Measurements from ENCODE around the gene SLC25A13. TPM values are rescaled to one million over a fixed set of nuclear protein-coding genes. Genes with fewer than 3 reads are reported as not detected.

The SLC25A13 gene
- total and polyA plus RNA-seq, 2 of the 4 experiments (the other 2 are of a cell fraction) = 7.4 to 11.7 TPM

GRCh38 chr7:96102096-96102811 is 219.6 kb downstream of the SLC25A13 start:
- H2BK20ac ChIP-seq (ENCODE audit: low read depth, low read length) = no peak overlapping the region
- no peak overlapping the region for H2BK120ac ChIP-seq (ENCODE audit: low read depth, low read length)
- H4K8ac ChIP-seq (ENCODE audit: low read depth in 2 of 2, low read length in 2 of 2) = no peak overlapping the region
- no peak overlapping the region for H3K4me2 ChIP-seq (ENCODE audit: low read depth, low read length)
- no peak overlapping the region for H4K91ac ChIP-seq (ENCODE audit: insufficient read depth, low read depth, low read length)
- intact Hi-C loops (cut with micrococcal nuclease) (no loop called here), in situ Hi-C loops (cut with MboI; ENCODE audit: low sequenced_read_pairs) (no loop called here), dilution Hi-C loops (cut with HindIII; ENCODE audit: low sequenced_read_pairs, unreplicated experiment) (no loop called here)
- H3K23ac ChIP-seq (ENCODE audit: low read depth, low read length) = no peak overlapping the region
- BruUV-seq (replicated peaks) = no TSS peak
- no peak overlapping the region for H2AFZ ChIP-seq (replicated peaks; ENCODE audit: low read length, poor library complexity)
- H2AK9ac ChIP-seq (replicated peaks; ENCODE audit: low read depth, low read length, poor library complexity) = no peak overlapping the region
- ChIA-PET CTCF (interaction anchor here (0.6 kb wide), 1 partner anchor 963 kb away, joined by 3 read pairs; no protein-coding TSS in a partner anchor), POLR2A (ENCODE audit: unreplicated experiment) (no interaction called here)
- H3K4me1 ChIP-seq (ENCODE audit: control insufficient read depth, insufficient read depth, low read length) = no peaks in the 10 kb centered on the region
- H4K5ac ChIP-seq (ENCODE audit: low read depth, low read length) = no peak overlapping the region
- no peak overlapping the region for H3K9ac ChIP-seq (ENCODE audit: low read depth, low read length)
- H3K27me3 ChIP-seq (ENCODE audit: control insufficient read depth, insufficient read depth, low read length) = no peaks in the 10 kb centered on the region
- no peak overlapping the region for H3K4me3 ChIP-seq (ENCODE audit: insufficient read depth, low read depth, low read length)
- no peak for DNase-seq
- no peak overlapping the region for H3K56ac ChIP-seq (ENCODE audit: extremely low read depth, insufficient read depth, low read length)
- no peak overlapping the region for H3K27ac ChIP-seq (ENCODE audit: insufficient read depth, low read length)
- no peak for TF ChIP-seq RAD21 (IDR thresholded peaks at IDR 0.05; ENCODE audit: low read length)
- TF ChIP-seq SMC3 (IDR thresholded peaks at IDR 0.05; ENCODE audit: low read depth, low read length) = no peak
- TF ChIP-seq, protein P1, sequence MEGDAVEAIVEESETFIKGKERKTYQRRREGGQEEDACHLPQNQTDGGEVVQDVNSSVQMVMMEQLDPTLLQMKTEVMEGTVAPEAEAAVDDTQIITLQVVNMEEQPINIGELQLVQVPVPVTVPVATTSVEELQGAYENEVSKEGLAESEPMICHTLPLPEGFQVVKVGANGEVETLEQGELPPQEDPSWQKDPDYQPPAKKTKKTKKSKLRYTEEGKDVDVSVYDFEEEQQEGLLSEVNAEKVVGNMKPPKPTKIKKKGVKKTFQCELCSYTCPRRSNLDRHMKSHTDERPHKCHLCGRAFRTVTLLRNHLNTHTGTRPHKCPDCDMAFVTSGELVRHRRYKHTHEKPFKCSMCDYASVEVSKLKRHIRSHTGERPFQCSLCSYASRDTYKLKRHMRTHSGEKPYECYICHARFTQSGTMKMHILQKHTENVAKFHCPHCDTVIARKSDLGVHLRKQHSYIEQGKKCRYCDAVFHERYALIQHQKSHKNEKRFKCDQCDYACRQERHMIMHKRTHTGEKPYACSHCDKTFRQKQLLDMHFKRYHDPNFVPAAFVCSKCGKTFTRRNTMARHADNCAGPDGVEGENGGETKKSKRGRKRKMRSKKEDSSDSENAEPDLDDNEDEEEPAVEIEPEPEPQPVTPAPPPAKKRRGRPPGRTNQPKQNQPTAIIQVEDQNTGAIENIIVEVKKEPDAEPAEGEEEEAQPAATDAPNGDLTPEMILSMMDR (conservative IDR thresholded peaks at IDR 0.05; ENCODE audit: low read depth, low read length) = no peak
- no peak for TF ChIP-seq ELK1 (IDR thresholded peaks at IDR 0.05; ENCODE audit: borderline replicate concordance, low read depth, low read length)
- no peak for TF ChIP-seq MXI1 (IDR thresholded peaks at IDR 0.05; ENCODE audit: borderline replicate concordance, low read depth, low read length)
- no peak for TF ChIP-seq CEBPB (IDR thresholded peaks at IDR 0.05; ENCODE audit: low read depth, low read length)
- TF ChIP-seq NFE2L2 (IDR thresholded peaks at IDR 0.05; ENCODE audit: low read depth, low read length) = no peak
- TF ChIP-seq RFX5 (IDR thresholded peaks at IDR 0.05; ENCODE audit: low read depth, low read length) = no peak
- TF ChIP-seq, protein P2, sequence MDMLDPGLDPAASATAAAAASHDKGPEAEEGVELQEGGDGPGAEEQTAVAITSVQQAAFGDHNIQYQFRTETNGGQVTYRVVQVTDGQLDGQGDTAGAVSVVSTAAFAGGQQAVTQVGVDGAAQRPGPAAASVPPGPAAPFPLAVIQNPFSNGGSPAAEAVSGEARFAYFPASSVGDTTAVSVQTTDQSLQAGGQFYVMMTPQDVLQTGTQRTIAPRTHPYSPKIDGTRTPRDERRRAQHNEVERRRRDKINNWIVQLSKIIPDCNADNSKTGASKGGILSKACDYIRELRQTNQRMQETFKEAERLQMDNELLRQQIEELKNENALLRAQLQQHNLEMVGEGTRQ (IDR thresholded peaks at IDR 0.05; ENCODE audit: low read depth, low read length) = no peak
- TF ChIP-seq CHD1 (IDR thresholded peaks at IDR 0.05; ENCODE audit: low read depth, low read length) = no peak
- TF ChIP-seq POLR2A (IDR thresholded peaks at IDR 0.05; ENCODE audit: low read depth, low read length) = no peak
- TF ChIP-seq BHLHE40 (IDR thresholded peaks at IDR 0.05; ENCODE audit: low read depth, low read length) = no peak
- TF ChIP-seq MAZ (IDR thresholded peaks at IDR 0.05; ENCODE audit: borderline replicate concordance, low read depth, low read length) = no peak
- TF ChIP-seq FOS (IDR thresholded peaks at IDR 0.05; ENCODE audit: low read depth, low read length) = no peak
- no peaks in the 10 kb centered on the region for H3K79me1 ChIP-seq (ENCODE audit: low read depth in 1 of 2, low read length in 2 of 2)
- H2AK5ac ChIP-seq (ENCODE audit: low read depth, low read length) = no peak overlapping the region
- H3K18ac ChIP-seq (ENCODE audit: low read depth, low read length) = no peak overlapping the region
- H3K4ac ChIP-seq (ENCODE audit: low read depth, low read length) = no peak overlapping the region
- H2BK5ac ChIP-seq (ENCODE audit: low read depth, low read length, poor library complexity, severe bottlenecking) = no peak overlapping the region
- H3K14ac ChIP-seq (replicated peaks; ENCODE audit: low read depth, low read length) = no peak overlapping the region
- ATAC-seq (ENCODE audit: low read depth) = no peak
- H3K36me3 ChIP-seq (ENCODE audit: control insufficient read depth, insufficient read depth, low read length) = no peaks in the 10 kb centered on the region
- H4K20me1 ChIP-seq (ENCODE audit: insufficient read depth, low read length) = no peaks in the 10 kb centered on the region
- H3K9me1 ChIP-seq (ENCODE audit: insufficient read depth, low read length) = no peaks in the 10 kb centered on the region
- H3K9me3 ChIP-seq (ENCODE audit: control insufficient read depth, insufficient read depth, low read length) = no peaks in the 10 kb centered on the region
- H2BK15ac ChIP-seq (ENCODE audit: low read depth, low read length) = no peak overlapping the region

Data from IMR-90 (cell line).